A549 (cell line): ENCODE data around the gene TSPAN5. TPM values are rescaled to one million over a fixed set of nuclear protein-coding genes. Genes with fewer than 3 reads are reported as not detected.

Source experiments
- ATAC-seq, 2 experiments: fragments of 200-7000 bp in 1 of 2; fragments of >200 bp in 1 of 2; cut with Nextera tagmentation in 1 of 2; cut with Tn5 transposase in 1 of 2; 3 replicates each; pipeline versions ENCODE4 v1.8.0 to v1.9.1; 2018 to 2020; ENCODE audit warnings: mild to moderate bottlenecking in 1 of 2, moderate library complexity in 1 of 2
- CTCF ChIA-PET: fragments of 300-600 bp; sonication (Branson Sonifier 250); formaldehyde crosslinking; extraction: SDS; loops from one replicate; lab custom pipeline; 2021; ENCODE audit warnings: antibody characterized with exemption, inconsistent platforms; lab: Yijun Ruan, JAX
- POLR2A ChIA-PET: fragments of 350-600 bp; formaldehyde crosslinking; extraction: SDS; loops from one replicate; lab custom pipeline; 2021; ENCODE audit warnings: antibody characterized with exemption, inconsistent platforms; lab: Yijun Ruan, JAX
- DNase-seq, 2 experiments: peaks; one replicate each; pipeline versions ENCODE4 v3.0.0 to v3.0.0-alpha.2; 2011 to 2016; ENCODE audit warnings: low read depth in 1 of 2, low spot score in 1 of 2
- FAIRE-seq: peaks from 2 replicates; lab custom pipeline; 2011; peaks lifted over from hg19 to GRCh38; lab: Jason Lieb, UNC
- H3K27ac ChIP-seq, 2 experiments: fragments of >200 bp; sonication (Bioruptor Twin); formaldehyde crosslinking; 3 replicates each; pipeline ENCODE4 v1.5.1; 2016 to 2017
- H3K4me1 ChIP-seq: fragments of >200 bp; sonication (Bioruptor Twin); formaldehyde crosslinking; 3 replicates; pipeline ENCODE4 v1.6.1; 2016
- H3K4me2 ChIP-seq: fragments of >200 bp; sonication (Bioruptor Twin); formaldehyde crosslinking; 3 replicates; pipeline ENCODE4 v1.6.1; 2016
- H3K4me3 ChIP-seq: fragments of >200 bp; sonication (Bioruptor Twin); formaldehyde crosslinking; 3 replicates; pipeline ENCODE4 v1.5.1; 2016
- H3K9me3 ChIP-seq: fragments of >200 bp; sonication (Bioruptor Twin); formaldehyde crosslinking; 3 replicates; pipeline ENCODE4 v1.6.1; 2016
- CHD2 ChIP-seq: fragments of 150-350 bp; IDR thresholded peaks from 2 replicates; pipeline ENCODE4 v1.6.1; 2014; ENCODE audit warnings: low read length; ENCODE audit not compliant: partially characterized antibody
- EP300 ChIP-seq, 2 experiments: fragments of >200 bp; sonication (Bioruptor Twin); formaldehyde crosslinking; IDR thresholded peaks; 2 replicates in 1 of 2; 3 replicates in 1 of 2; pipeline ENCODE4 v1.6.1; 2016 to 2017
- ESRRA ChIP-seq: fragments of 150-350 bp; IDR thresholded peaks from 2 replicates; pipeline ENCODE4 v1.6.1; 2014; ENCODE audit warnings: mild to moderate bottlenecking, low read length, borderline replicate concordance
- FOSB ChIP-seq: fragments of 250-450 bp; sonication (Bioruptor Pico); IDR thresholded peaks from 2 replicates; pipeline ENCODE4 v1.5.0; 2020; ENCODE audit warnings: mild to moderate bottlenecking, moderate library complexity
- FOXS1 ChIP-seq: fragments of 250-450 bp; sonication (Bioruptor Pico); IDR thresholded peaks from 2 replicates; pipeline ENCODE4 v1.5.0; 2020; ENCODE audit warnings: mild to moderate bottlenecking, moderate library complexity
- HMGXB4 ChIP-seq: fragments of 250-450 bp; sonication (Bioruptor Pico); IDR thresholded peaks from 2 replicates; pipeline ENCODE4 v1.5.0; 2021; ENCODE audit warnings: mild to moderate bottlenecking, moderate library complexity, borderline replicate concordance
- HOXB5 ChIP-seq: fragments of 250-450 bp; sonication (Bioruptor Pico); IDR thresholded peaks from 2 replicates; pipeline ENCODE4 v1.5.0; 2020; ENCODE audit warnings: mild to moderate bottlenecking, moderate library complexity
- JUN ChIP-seq, 2 experiments: fragments of >200 bp; sonication (Bioruptor Twin); formaldehyde crosslinking; IDR thresholded peaks; 2 replicates in 1 of 2; 3 replicates in 1 of 2; pipeline ENCODE4 v1.6.1; 2016 to 2017
- KDM1A ChIP-seq: fragments of 200-600 bp; sonication (generic); IDR thresholded peaks from 2 replicates; pipeline ENCODE4 v1.6.1; 2016; ENCODE audit warnings: low read depth, mild to moderate bottlenecking
- NPAS2 ChIP-seq: fragments of 250-450 bp; sonication (Bioruptor Pico); IDR thresholded peaks from 2 replicates; pipeline ENCODE4 v1.8.0; 2022; ENCODE audit warnings: mild to moderate bottlenecking, moderate library complexity, borderline replicate concordance
- NR3C1 ChIP-seq: fragments of >200 bp; sonication (Bioruptor Twin); formaldehyde crosslinking; IDR thresholded peaks from 3 replicates; pipeline ENCODE4 v1.6.1; 2017
- POLR2AphosphoS2 ChIP-seq: conservative IDR thresholded peaks from 2 replicates; pipeline ENCODE4 v1.6.1; 2012; ENCODE audit warnings: low read length, improper control_type of control experiment, inconsistent platforms
- RARB ChIP-seq: fragments of 250-450 bp; sonication (Bioruptor Pico); IDR thresholded peaks from 2 replicates; pipeline ENCODE4 v1.8.0; 2021; ENCODE audit warnings: mild to moderate bottlenecking, moderate library complexity
- REST ChIP-seq: fragments of 200-600 bp; sonication (generic); IDR thresholded peaks from 2 replicates; pipeline ENCODE4 v1.6.1; 2016; ENCODE audit warnings: antibody characterized with exemption, mild to moderate bottlenecking, moderate library complexity
- RFX5 ChIP-seq: fragments of 450-650 bp; IDR thresholded peaks from 2 replicates; pipeline ENCODE4 v1.7.1; 2014; ENCODE audit warnings: antibody characterized with exemption, mild to moderate bottlenecking, moderate library complexity
- SMC3 ChIP-seq: fragments of >200 bp; sonication (Bioruptor Twin); formaldehyde crosslinking; IDR thresholded peaks from 3 replicates; pipeline ENCODE4 v1.6.1; 2018; ENCODE audit warnings: inconsistent platforms
- TFCP2L1 ChIP-seq: fragments of 250-450 bp; sonication (Bioruptor Pico); IDR thresholded peaks from 2 replicates; pipeline ENCODE4 v1.5.0; 2021; ENCODE audit warnings: mild to moderate bottlenecking
- WGBS: methylation state at CpG from one replicate; pipeline ENCODE4 v1.1.6; 2017; ENCODE audit errors: missing lambda C conversion rate; 5-methylcytosine and 5-hydroxymethylcytosine counted together
- polyA plus RNA-seq, 4 experiments: library from polyadenylated mRNA; depleted of rRNA in 3 of 4; stranded (reverse); fragments of >200 nt; fragmentation: RNase III in 1 of 4; extraction: RNeasy Plus Mini Kit Qiagen cat#74134 plus additional on column Dnase treatment in 1 of 4; gene quantifications; 2 replicates in 3 of 4; 3 replicates in 1 of 4; pipeline ENCODE4 v1.2.3, GENCODE V29; 2011 to 2017
- TF ChIP-seq, protein P1 (sequence below): fragments of >200 bp; sonication (Bioruptor Twin); formaldehyde crosslinking; IDR thresholded peaks from 3 replicates; pipeline ENCODE4 v1.6.1; 2016
- TF ChIP-seq, protein P2 (sequence below): fragments of >200 bp; sonication (Bioruptor Twin); formaldehyde crosslinking; IDR thresholded peaks from 2 replicates; pipeline ENCODE4 v1.6.1; 2016
- TF ChIP-seq, protein P3 (sequence below): IDR thresholded peaks from 2 replicates; pipeline ENCODE4 v1.6.1; 2012

The TSPAN5 gene
- polyA plus RNA-seq, 2 of the 4 experiments (the other 2 are of a cell fraction): 9.5 to 12.4 TPM

DNA sequence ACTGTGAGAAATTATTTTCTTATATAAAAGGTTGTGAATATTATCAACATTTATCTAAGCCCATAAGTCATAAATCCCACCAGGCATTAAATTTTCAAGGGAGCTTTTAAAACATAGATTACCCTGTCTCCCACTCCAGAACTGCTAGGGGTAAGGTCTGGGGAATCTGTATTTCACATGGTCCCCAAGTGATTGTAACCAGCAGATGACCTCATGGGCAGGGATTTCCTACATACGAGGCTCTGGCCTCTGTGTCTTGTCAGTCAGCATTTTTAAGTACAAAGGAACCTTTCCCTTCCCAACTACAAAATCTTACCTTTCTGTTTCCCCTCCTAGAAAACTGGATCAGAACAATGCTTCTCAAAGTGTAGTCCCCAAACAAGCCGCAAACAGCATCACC is 188.6 kb downstream of the TSPAN5 start:
- ChIA-PET POLR2A (no interaction called here), CTCF (interaction anchor here (0.6 to 0.7 kb wide), 2 partner anchors 319 to 529 kb away, joined by 3 to 4 read pairs; no protein-coding TSS in a partner anchor)

DNA sequence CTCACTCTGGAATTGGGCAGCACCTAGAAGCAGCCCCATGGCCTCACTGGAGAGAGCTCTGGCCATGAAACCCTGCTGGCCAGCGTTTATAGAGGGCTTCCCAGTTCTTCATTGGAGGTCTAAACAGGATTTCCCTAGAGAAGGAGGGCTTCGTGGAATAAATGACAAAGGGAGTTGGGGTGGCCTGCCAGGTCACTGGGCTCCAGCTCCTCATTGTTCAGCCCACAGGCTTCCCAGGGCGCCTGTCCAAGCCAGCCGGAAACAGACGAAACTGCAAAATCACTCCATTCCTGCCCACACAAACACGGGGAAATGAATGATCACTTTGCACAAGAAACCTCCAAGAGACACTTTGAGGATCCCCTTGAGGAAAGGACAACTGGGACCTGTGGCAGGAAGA is 189.7 kb downstream of the TSPAN5 start:
- POLR2A ChIA-PET: no interaction called here
- H3K4me2 ChIP-seq: no peak overlapping the region
- TF ChIP-seq ESRRA (no peak), RARB (CRISPR knock-in tag) (no peak), RFX5 (no peak), HOXB5 (CRISPR knock-in tag) (no peak), NR3C1 (no peak), POLR2AphosphoS2 (no peak), JUN (IDR thresholded peaks at IDR 0.05) (no peak), FOSB (no peak)
- TF ChIP-seq, protein P1, sequence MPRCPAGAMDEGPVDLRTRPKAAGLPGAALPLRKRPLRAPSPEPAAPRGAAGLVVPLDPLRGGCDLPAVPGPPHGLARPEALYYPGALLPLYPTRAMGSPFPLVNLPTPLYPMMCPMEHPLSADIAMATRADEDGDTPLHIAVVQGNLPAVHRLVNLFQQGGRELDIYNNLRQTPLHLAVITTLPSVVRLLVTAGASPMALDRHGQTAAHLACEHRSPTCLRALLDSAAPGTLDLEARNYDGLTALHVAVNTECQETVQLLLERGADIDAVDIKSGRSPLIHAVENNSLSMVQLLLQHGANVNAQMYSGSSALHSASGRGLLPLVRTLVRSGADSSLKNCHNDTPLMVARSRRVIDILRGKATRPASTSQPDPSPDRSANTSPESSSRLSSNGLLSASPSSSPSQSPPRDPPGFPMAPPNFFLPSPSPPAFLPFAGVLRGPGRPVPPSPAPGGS: no peak
- TF ChIP-seq, protein P2, sequence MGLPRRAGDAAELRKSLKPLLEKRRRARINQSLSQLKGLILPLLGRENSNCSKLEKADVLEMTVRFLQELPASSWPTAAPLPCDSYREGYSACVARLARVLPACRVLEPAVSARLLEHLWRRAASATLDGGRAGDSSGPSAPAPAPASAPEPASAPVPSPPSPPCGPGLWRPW: no peak
- TF ChIP-seq, all 56 proteins: peak for 0
- no peak for FAIRE-seq
- ATAC-seq: no peak
- CTCF ChIA-PET: interaction anchor here (1.2 to 2.0 kb wide), 10 partner anchors 12 to 324 kb away, joined by 3 to 11 read pairs (median 6); no protein-coding TSS in a partner anchor
- WGBS: 90% methylated on average over 6 of the region's 6 CpGs
- no peaks in the 10 kb centered on the region for H3K4me1 ChIP-seq
- DNase-seq: no peak
- H3K9me3 ChIP-seq: no peaks in the 10 kb centered on the region
- H3K4me3 ChIP-seq: no peak overlapping the region
- H3K27ac ChIP-seq: peak overlapping the region in 1 of 2 experiments; percentile 28; a peak in 2 of 6 replicates

More for the DNA sequence above, 188.6 kb downstream of the TSPAN5 start:
- 83% methylated on average over 2 of the region's 2 CpGs for WGBS
- Histone ChIP-seq H3K9me3 (no peaks in the 10 kb centered on the region), H3K4me1 (peaks cover 7% of the 10 kb centered on the region; the same call in 2 of the 3 replicates), H3K27ac (no peak overlapping the region), H3K4me3 (no peak overlapping the region), H3K4me2 (no peak overlapping the region)
- FAIRE-seq (no peak), ATAC-seq (no peak), DNase-seq (no peak)
- TF ChIP-seq KDM1A (no peak), JUN (IDR thresholded peaks at IDR 0.05) (no peak), SMC3 (no peak), NR3C1 (no peak), FOXS1 (CRISPR knock-in tag) (no peak), CHD2 (no peak), NPAS2 (CRISPR knock-in tag) (no peak), REST (no peak), EP300 (IDR thresholded peaks at IDR 0.05) (no peak), HMGXB4 (CRISPR knock-in tag) (no peak), TFCP2L1 (CRISPR knock-in tag) (no peak)
- TF ChIP-seq, protein P3, sequence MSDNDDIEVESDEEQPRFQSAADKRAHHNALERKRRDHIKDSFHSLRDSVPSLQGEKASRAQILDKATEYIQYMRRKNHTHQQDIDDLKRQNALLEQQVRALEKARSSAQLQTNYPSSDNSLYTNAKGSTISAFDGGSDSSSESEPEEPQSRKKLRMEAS: no peak
- TF ChIP-seq, protein P1: no peak
- TF ChIP-seq, protein P2: no peak
